BLaER1 (cell line): ENCODE measurements around the gene DCHS2.

Experiments used
- H3K27ac ChIP-seq: shearing (Covaris generic); formaldehyde crosslinking; 2 replicates; pipeline ENCODE4 v1.8.1; 2022
- H3K27me3 ChIP-seq: shearing (Covaris generic); formaldehyde crosslinking; 2 replicates; pipeline ENCODE4 v1.8.1; 2022
- H3K36me3 ChIP-seq: shearing (Covaris generic); formaldehyde crosslinking; 2 replicates; pipeline ENCODE4 v1.8.1; 2022
- H3K4me1 ChIP-seq: shearing (Covaris generic); formaldehyde crosslinking; 2 replicates; pipeline ENCODE4 v1.8.1; 2022
- H3K4me2 ChIP-seq: shearing (Covaris generic); formaldehyde crosslinking; 2 replicates; pipeline ENCODE4 v1.8.1; 2022
- H3K4me3 ChIP-seq: shearing (Covaris generic); formaldehyde crosslinking; 2 replicates; pipeline ENCODE4 v1.8.1; 2022
- H3K9ac ChIP-seq: shearing (Covaris generic); formaldehyde crosslinking; 2 replicates; pipeline ENCODE4 v1.8.1; 2022
- H3K9me3 ChIP-seq: shearing (Covaris generic); formaldehyde crosslinking; 2 replicates; pipeline ENCODE4 v1.8.1; 2022
- H4K20me1 ChIP-seq: shearing (Covaris generic); formaldehyde crosslinking; 2 replicates; pipeline ENCODE4 v1.8.1; 2022
- Cebpa-rat ChIP-seq: shearing (Covaris generic); IDR thresholded peaks from 2 replicates; pipeline ENCODE4 v1.8.1; 2022

DCHS2 gene

DNA sequence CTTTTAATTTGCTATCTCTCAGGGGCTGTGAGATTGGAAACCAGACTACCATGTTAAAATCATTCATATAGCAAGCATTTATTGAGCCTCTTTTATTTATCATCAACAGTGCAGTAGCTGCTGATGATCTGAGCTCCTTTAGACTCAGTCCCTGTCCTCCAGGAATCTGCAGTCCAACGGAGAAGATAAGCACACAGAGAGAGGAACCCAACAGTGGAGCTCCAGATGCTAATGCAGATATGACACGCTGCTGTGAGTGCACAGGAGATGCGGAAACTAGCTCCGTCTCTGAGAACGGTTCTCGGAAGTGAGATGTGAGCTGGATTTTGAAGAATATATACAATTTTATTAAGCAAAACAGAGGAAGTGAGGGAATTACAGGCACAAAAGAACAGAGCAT, 35.4 kb downstream of the DCHS2 start:
- H3K9ac ChIP-seq, result no peak overlapping the region
- H3K4me3 ChIP-seq, result no peak overlapping the region
- H3K27ac ChIP-seq, result no peak overlapping the region
- no peaks in the 10 kb centered on the region for H3K9me3 ChIP-seq
- H3K4me1 ChIP-seq, result peaks cover 20% of the 10 kb centered on the region; the same call in 1 of the 2 replicates
- TF ChIP-seq Cebpa-rat, result no peak
- no peak overlapping the region for H3K4me2 ChIP-seq
- H4K20me1 ChIP-seq, result no peaks in the 10 kb centered on the region
- H3K36me3 ChIP-seq, result peaks cover 10% of the 10 kb centered on the region
- H3K27me3 ChIP-seq, result no peaks in the 10 kb centered on the region

DNA sequence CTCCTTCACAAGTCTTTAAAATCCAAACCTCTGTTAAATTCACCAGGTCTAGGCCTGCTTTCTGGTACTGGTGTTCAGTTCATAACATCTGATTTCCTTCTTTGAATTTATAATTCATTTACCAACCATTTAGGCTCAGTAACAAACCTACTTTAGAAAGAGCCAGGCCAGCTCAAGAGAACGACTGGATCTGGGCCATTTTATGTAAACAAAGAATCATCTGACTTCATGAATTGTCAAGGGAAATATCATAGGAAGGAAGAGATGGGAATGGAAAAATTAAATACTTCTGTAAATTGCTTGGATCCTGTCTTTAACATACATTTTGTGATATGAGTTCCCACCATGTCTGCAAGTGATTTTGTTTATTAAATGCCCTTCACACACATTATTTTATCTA, 36.5 kb downstream of the DCHS2 start:
- H3K4me2 ChIP-seq, result peak overlapping the region; percentile 0; the same call in 1 of the 2 replicates
- H3K4me3 ChIP-seq, result no peak overlapping the region
- TF ChIP-seq Cebpa-rat, result no peak
- no peak overlapping the region for H3K27ac ChIP-seq
- peaks cover 20% of the 10 kb centered on the region; the same call in 1 of the 2 replicates for H3K4me1 ChIP-seq
- no peak overlapping the region for H3K9ac ChIP-seq
- peaks cover 10% of the 10 kb centered on the region for H3K36me3 ChIP-seq
- no peaks in the 10 kb centered on the region for H3K9me3 ChIP-seq
- no peaks in the 10 kb centered on the region for H4K20me1 ChIP-seq
- H3K27me3 ChIP-seq, result no peaks in the 10 kb centered on the region

DNA sequence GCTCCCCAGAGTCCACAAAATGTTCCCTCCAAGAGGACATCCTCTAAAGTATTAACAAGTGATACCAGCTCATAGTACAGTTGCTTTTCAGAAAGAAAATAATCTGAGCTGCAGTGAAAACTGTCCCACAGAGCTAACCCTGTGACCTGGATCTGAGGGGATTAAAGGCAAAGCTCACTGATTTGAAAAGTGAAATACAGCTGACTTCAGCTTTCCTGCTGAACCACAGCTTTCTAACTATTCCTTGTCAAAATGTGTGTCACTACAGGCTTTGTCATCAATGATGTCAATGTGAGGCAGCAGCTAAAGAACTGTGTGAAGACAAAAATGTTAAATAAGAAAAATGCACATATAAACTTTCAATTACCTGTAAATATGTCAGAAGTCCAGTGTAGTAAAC, 36.9 kb downstream of the DCHS2 start:
- Histone ChIP-seq H3K4me2 (peak overlapping the region; percentile 0; the same call in 1 of the 2 replicates), H4K20me1 (no peaks in the 10 kb centered on the region), H3K4me1 (peaks cover 20% of the 10 kb centered on the region; the same call in 1 of the 2 replicates), H3K36me3 (peaks cover 10% of the 10 kb centered on the region), H3K9ac (no peak overlapping the region), H3K4me3 (no peak overlapping the region), H3K27me3 (no peaks in the 10 kb centered on the region), H3K27ac (no peak overlapping the region), H3K9me3 (no peaks in the 10 kb centered on the region)
- TF ChIP-seq Cebpa-rat, result no peak

DNA sequence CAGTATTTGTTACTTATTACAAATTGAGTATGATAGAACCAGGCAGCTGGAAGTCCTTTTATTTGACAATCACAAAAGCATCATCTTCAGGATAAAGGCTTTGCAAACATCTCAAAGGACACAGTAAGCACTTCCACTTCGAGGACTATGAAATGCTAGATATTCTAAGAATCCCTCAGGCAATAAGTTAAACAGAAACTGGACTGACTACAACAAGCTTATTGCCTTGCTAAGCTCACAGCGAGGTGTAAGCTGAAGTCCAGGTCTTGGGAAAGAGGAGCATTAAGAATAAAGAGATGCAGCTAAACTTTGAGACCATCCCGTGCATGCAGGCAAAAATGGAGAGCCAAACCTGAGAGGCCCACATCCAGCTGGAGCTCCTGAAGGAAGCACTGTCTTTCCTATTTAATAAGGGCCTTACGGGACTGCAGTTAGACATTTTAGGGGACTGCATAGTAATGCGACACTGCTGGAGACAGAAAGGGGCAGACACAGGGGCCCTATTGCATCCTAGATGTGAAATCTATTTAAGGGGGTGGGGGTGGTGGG, 38.7 kb downstream of the DCHS2 start:
- Histone ChIP-seq H3K36me3 (peaks cover 20% of the 10 kb centered on the region), H4K20me1 (no peaks in the 10 kb centered on the region), H3K4me2 (no peak overlapping the region), H3K27ac (no peak overlapping the region), H3K4me3 (no peak overlapping the region), H3K27me3 (no peaks in the 10 kb centered on the region), H3K4me1 (peaks cover 20% of the 10 kb centered on the region; the same call in 1 of the 2 replicates), H3K9ac (no peak overlapping the region), H3K9me3 (no peaks in the 10 kb centered on the region)
- TF ChIP-seq Cebpa-rat, result no peak

DNA sequence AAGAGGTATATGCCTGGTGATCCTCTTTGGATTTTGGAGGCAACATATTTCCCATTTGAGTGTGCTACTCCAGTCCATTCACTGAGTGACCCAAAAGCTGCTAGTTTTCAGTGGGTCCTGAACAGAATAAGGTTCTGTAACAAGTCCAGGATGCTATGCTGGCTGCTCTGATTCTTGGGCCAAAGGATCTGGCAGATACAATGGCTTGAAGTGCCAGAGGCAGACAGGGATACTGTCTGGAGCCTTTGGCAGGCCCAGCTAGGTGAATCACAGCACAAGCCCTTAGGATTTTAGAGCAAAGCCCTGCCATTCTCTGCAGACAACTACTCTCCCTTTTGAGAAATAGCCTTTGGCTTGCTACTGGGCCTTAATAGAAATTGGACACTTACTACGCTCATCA, 40.6 kb downstream of the DCHS2 start:
- H3K4me1 ChIP-seq, result peaks cover 20% of the 10 kb centered on the region; the same call in 1 of the 2 replicates
- H3K27ac ChIP-seq, result no peak overlapping the region
- no peak overlapping the region for H3K4me2 ChIP-seq
- H3K4me3 ChIP-seq, result no peak overlapping the region
- peaks cover 13% of the 10 kb centered on the region; the same call in 1 of the 2 replicates for H3K36me3 ChIP-seq
- TF ChIP-seq Cebpa-rat, result no peak
- no peak overlapping the region for H3K9ac ChIP-seq
- H3K27me3 ChIP-seq, result no peaks in the 10 kb centered on the region
- H4K20me1 ChIP-seq, result no peaks in the 10 kb centered on the region
- H3K9me3 ChIP-seq, result no peaks in the 10 kb centered on the region

DNA sequence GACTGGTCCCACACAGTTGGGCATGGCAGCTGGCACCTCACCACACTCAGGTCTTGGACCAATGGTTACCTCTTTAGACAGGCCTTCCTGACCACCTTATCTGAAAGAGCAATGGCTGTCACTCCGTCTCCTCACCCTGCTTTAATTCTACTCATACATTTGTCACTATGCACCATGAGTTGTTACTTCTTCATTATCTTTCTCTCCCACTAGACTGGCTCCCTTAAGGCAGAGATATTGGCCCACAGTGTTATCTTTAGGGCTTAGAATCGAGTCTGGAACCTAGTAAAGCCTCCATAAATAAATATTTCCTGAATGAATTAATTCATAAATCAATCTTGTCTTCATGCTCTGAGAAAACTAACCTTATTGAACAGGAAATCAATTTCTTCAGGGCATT, 46.6 kb downstream of the DCHS2 start:
- H3K4me2 ChIP-seq, result no peak overlapping the region
- H3K4me3 ChIP-seq, result no peak overlapping the region
- H3K9ac ChIP-seq, result no peak overlapping the region
- no peaks in the 10 kb centered on the region for H4K20me1 ChIP-seq
- H3K9me3 ChIP-seq, result 0 out of 2 replicates have a peak, but pooled peaks cover 4% of the 10 kb centered on the region
- H3K27ac ChIP-seq, result no peak overlapping the region
- no peak for TF ChIP-seq Cebpa-rat
- peaks cover 30% of the 10 kb centered on the region; the same call in 1 of the 2 replicates for H3K36me3 ChIP-seq
- no peaks in the 10 kb centered on the region for H3K27me3 ChIP-seq
- H3K4me1 ChIP-seq, result no peaks in the 10 kb centered on the region

DNA sequence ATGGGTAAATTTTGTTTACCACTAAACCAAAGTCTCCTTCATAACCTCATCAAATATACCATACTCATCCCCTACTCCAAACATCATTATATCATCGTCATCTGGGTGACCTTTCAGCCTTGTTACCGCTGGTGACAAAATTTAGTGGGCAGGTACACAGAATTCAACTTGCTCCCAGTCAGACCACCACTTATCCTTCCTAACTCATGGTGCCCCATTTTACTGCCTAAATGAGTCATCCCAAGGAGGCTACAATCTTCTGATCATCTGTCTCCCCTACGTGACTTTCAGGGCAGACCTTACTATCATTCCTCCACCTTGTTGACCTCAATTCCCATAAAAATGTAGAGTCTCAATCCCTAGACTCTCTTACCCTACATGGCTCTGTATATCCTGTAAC, 49.6 kb downstream of the DCHS2 start:
- TF ChIP-seq Cebpa-rat, result no peak
- H3K4me3 ChIP-seq, result no peak overlapping the region
- no peaks in the 10 kb centered on the region for H3K27me3 ChIP-seq
- peaks cover 17% of the 10 kb centered on the region; the same call in 1 of the 2 replicates for H3K36me3 ChIP-seq
- H3K9me3 ChIP-seq, result 0 out of 2 replicates have a peak, but pooled peaks cover 4% of the 10 kb centered on the region
- no peaks in the 10 kb centered on the region for H3K4me1 ChIP-seq
- H3K4me2 ChIP-seq, result no peak overlapping the region
- no peak overlapping the region for H3K9ac ChIP-seq
- H4K20me1 ChIP-seq, result no peaks in the 10 kb centered on the region
- no peak overlapping the region for H3K27ac ChIP-seq

DNA sequence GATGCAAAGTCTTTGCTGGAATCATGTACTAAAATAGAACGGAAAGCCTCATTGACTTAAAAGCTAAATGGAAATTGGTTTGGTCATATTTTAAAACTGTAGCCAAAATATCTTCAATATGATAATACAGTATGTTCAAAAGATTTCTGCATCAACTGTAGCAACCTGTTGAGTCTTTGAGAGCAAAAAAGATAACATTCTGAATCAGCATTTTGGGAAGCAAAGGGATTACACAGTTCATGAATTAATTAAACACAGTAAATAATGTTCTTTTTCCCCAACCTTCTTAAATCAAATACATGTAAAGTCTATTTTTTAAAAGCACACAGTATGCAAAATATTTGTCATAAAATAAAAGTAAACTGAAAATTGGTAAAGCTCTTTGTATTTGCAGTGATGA, 50.5 kb downstream of the DCHS2 start:
- no peaks in the 10 kb centered on the region for H3K4me1 ChIP-seq
- no peak overlapping the region for H3K9ac ChIP-seq
- 0 out of 2 replicates have a peak, but pooled peaks cover 4% of the 10 kb centered on the region for H3K9me3 ChIP-seq
- no peak overlapping the region for H3K4me3 ChIP-seq
- H3K4me2 ChIP-seq, result no peak overlapping the region
- no peak for TF ChIP-seq Cebpa-rat
- no peak overlapping the region for H3K27ac ChIP-seq
- no peaks in the 10 kb centered on the region for H4K20me1 ChIP-seq
- H3K36me3 ChIP-seq, result peaks cover 17% of the 10 kb centered on the region; the same call in 1 of the 2 replicates
- H3K27me3 ChIP-seq, result no peaks in the 10 kb centered on the region

DNA sequence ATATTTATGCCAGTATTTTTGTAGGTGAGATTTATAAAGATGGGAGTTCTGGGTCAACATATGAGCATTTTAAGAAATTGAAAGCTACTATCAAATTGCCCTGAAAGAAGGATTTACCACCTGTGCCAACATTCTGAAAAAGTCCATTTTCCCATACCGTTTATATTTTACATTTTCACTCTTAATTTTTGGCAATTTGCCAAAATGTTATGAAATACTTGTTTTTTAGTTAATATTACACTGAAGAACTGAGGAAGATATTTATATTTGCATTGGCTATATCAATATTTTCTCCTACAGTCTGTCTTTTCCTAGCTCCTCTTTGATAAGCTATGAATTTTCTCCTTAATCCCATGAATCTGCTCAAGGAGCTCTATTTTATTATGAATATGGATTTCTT, 52.4 kb downstream of the DCHS2 start:
- H3K4me2 ChIP-seq, result no peak overlapping the region
- H3K4me3 ChIP-seq, result no peak overlapping the region
- H3K27ac ChIP-seq, result no peak overlapping the region
- no peaks in the 10 kb centered on the region for H3K4me1 ChIP-seq
- TF ChIP-seq Cebpa-rat, result no peak
- no peaks in the 10 kb centered on the region for H3K9me3 ChIP-seq
- H3K9ac ChIP-seq, result no peak overlapping the region
- no peaks in the 10 kb centered on the region for H4K20me1 ChIP-seq
- no peaks in the 10 kb centered on the region for H3K27me3 ChIP-seq
- H3K36me3 ChIP-seq, result peaks cover 7% of the 10 kb centered on the region; the same call in 1 of the 2 replicates

DNA sequence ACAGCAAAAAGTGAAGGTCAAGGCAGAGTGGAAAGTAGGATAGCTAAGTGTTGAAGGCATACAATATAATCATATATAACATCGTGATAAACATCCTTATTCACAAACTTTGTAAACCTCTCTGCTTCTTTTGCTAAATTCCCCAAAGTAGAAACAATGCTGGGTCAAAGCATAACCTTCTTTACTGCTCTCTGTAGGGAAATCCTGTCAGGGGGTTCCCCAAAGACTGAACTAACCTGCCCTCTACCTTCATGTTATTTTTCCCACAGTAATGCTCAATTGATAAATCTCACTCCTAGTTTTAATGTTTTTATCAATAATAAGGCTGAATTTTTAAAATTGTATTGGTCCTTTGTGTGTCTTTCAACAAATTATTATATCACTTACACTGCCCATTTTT, 55.7 kb downstream of the DCHS2 start:
- Histone ChIP-seq H3K9me3 (peaks cover 7% of the 10 kb centered on the region; the same call in 1 of the 2 replicates), H4K20me1 (no peaks in the 10 kb centered on the region), H3K27me3 (no peaks in the 10 kb centered on the region), H3K4me3 (no peak overlapping the region), H3K27ac (no peak overlapping the region), H3K4me2 (no peak overlapping the region), H3K4me1 (no peaks in the 10 kb centered on the region), H3K36me3 (peaks cover 7% of the 10 kb centered on the region; the same call in 1 of the 2 replicates), H3K9ac (no peak overlapping the region)
- no peak for TF ChIP-seq Cebpa-rat
